Stimulated activated CD4-positive, alpha-beta T cell treated with anti-CD3 and anti-CD28 coated beads, Interleukin-4, amount 100 ng/mL, for 4 hours (primary cell): Measurements from ENCODE around the gene NUCKS1.
A peak's percentile ranks its signal among the peaks of the same experiment; 100 is the strongest.

Source experiments
- DNase-seq, 2 experiments: peaks; one replicate each; pipeline ENCODE4 v3.0.0-alpha.2; 2020

Gene NUCKS1

GRCh38 chr1:205693421-205693991 is 56.5 kb downstream of the NUCKS1 start:
- no peak for DNase-seq

- DNase-seq = no peak
Observed at GRCh38 chr1:205692423-205692822, 57.6 kb downstream of the NUCKS1 start.

GRCh38 chr1:205690122-205690756 is 59.7 kb downstream of the NUCKS1 start:
- DNase-seq = no peak

- DNase-seq = no peak
Observed at GRCh38 chr1:205689479-205689878, 60.5 kb downstream of the NUCKS1 start.

- DNase-seq = no peak
Observed at GRCh38 chr1:205688171-205689080, 61.6 kb downstream of the NUCKS1 start.

GRCh38 chr1:205687242-205687641 is 62.7 kb downstream of the NUCKS1 start:
- no peak for DNase-seq

GRCh38 chr1:205681364-205681763 is 68.6 kb downstream of the NUCKS1 start:
- DNase-seq = no peak

GRCh38 chr1:205680073-205680851 is 69.7 kb downstream of the NUCKS1 start, which contains the start of gene SLC45A3:
SLC45A3 (minus strand) TSS chr1:205680509; CDS start chr1:205664656, 15,853 bp downstream.
- peak; percentile 49 to 55 for DNase-seq

GRCh38 chr1:205678286-205679111 is 71.5 kb downstream of the NUCKS1 start:
- no peak for DNase-seq

- DNase-seq = no peak
Observed at GRCh38 chr1:205677167-205677566, 72.8 kb downstream of the NUCKS1 start.

GRCh38 chr1:205676597-205676996 is 73.4 kb downstream of the NUCKS1 start:
- no peak for DNase-seq

- no peak for DNase-seq
Observed at GRCh38 chr1:205676002-205676401, 74.0 kb downstream of the NUCKS1 start.

- DNase-seq = no peak
Observed at GRCh38 chr1:205675247-205675646, 74.7 kb downstream of the NUCKS1 start.

GRCh38 chr1:205672970-205673369 is 77.0 kb downstream of the NUCKS1 start:
- DNase-seq = no peak

GRCh38 chr1:205672395-205672889 is 77.5 kb downstream of the NUCKS1 start:
- no peak for DNase-seq

GRCh38 chr1:205670611-205671430 is 79.2 kb downstream of the NUCKS1 start:
- no peak for DNase-seq

GRCh38 chr1:205670150-205670446 is 79.9 kb downstream of the NUCKS1 start:
- DNase-seq = no peak

- DNase-seq = no peak
Observed at GRCh38 chr1:205669341-205670149, 80.4 kb downstream of the NUCKS1 start.

GRCh38 chr1:205668951-205669340 is 81.0 kb downstream of the NUCKS1 start:
- DNase-seq = no peak
